Nephron progenitor cell (in vitro differentiated cells): ENCODE results near the gene ARPC2.
A peak's percentile ranks its signal among the peaks of the same experiment; 100 is the strongest.
"Not testable (repeated sequence)": the region's sequence is repeated elsewhere in the genome, so short reads cannot be mapped to it uniquely, and the experiment has no call there.

Experiments used
- DNase-seq: peaks from one replicate; pipeline ENCODE4 v3.0.0; 2021
- H3K27ac Mint-ChIP-seq: 2 replicates; pipeline ENCODE4 v1.8.0; 2021; ENCODE audit warnings: mild to moderate bottlenecking, moderate library complexity, mixed read lengths
- H3K27me3 Mint-ChIP-seq: 2 replicates; pipeline ENCODE4 v1.8.0; 2021; ENCODE audit warnings: mild to moderate bottlenecking, low read depth, mixed read lengths; ENCODE audit not compliant: poor library complexity
- H3K36me3 Mint-ChIP-seq: 2 replicates; pipeline ENCODE4 v1.8.0; 2021; ENCODE audit warnings: low read depth, mixed read lengths
- H3K4me1 Mint-ChIP-seq: 2 replicates; pipeline ENCODE4 v1.8.0; 2021; ENCODE audit warnings: mixed read lengths
- H3K4me3 Mint-ChIP-seq: 2 replicates; pipeline ENCODE4 v1.8.0; 2021; ENCODE audit warnings: mild to moderate bottlenecking, moderate library complexity, mixed read lengths
- H3K9me3 Mint-ChIP-seq: 2 replicates; pipeline ENCODE4 v1.8.0; 2021; ENCODE audit warnings: mild to moderate bottlenecking, moderate library complexity, mixed read lengths
- CTCF ChIP-seq: fragments of 200-600 bp; sonication (generic); IDR thresholded peaks from 2 replicates; pipeline ENCODE4 v1.5.0; 2021; ENCODE audit warnings: antibody characterized with exemption

The ARPC2 gene

GRCh38 chr2:218271865-218272530, 55.0 kb downstream of the ARPC2 start:
- no peaks in the 10 kb centered on the region for H3K27me3 Mint-ChIP-seq
- H3K36me3 Mint-ChIP-seq = peaks cover 24% of the 10 kb centered on the region
- H3K27ac Mint-ChIP-seq = no peak overlapping the region
- no peak for DNase-seq
- peaks cover 34% of the 10 kb centered on the region for H3K4me1 Mint-ChIP-seq
- H3K4me3 Mint-ChIP-seq = peak overlapping the region; percentile 89
- TF ChIP-seq CTCF = no peak
- no peaks in the 10 kb centered on the region for H3K9me3 Mint-ChIP-seq

- peak; percentile 87 for TF ChIP-seq CTCF
- peak overlapping the region; percentile 89 for H3K4me3 Mint-ChIP-seq
- H3K27ac Mint-ChIP-seq = no peak overlapping the region
These were observed 55.7 kb downstream of the ARPC2 start for GRCh38 chr2:218272531-218273212.

GRCh38 chr2:218273214-218273907, 56.4 kb downstream of the ARPC2 start:
- H3K27me3 Mint-ChIP-seq, H3K27ac Mint-ChIP-seq, H3K9me3 Mint-ChIP-seq, DNase-seq, H3K4me3 Mint-ChIP-seq: not testable (repeated sequence)
- Mint-ChIP-seq H3K4me1 (peaks cover 28% of the 10 kb centered on the region), H3K36me3 (peaks cover 17% of the 10 kb centered on the region)

More at GRCh38 chr2:218272531-218273212, 55.7 kb downstream of the ARPC2 start:
- H3K9me3 Mint-ChIP-seq = no peaks in the 10 kb centered on the region
- no peaks in the 10 kb centered on the region for H3K27me3 Mint-ChIP-seq
- peak; percentile 82 for DNase-seq
- H3K36me3 Mint-ChIP-seq = peaks cover 18% of the 10 kb centered on the region
- H3K4me1 Mint-ChIP-seq = peaks cover 28% of the 10 kb centered on the region

GRCh38 chr2:218273908-218274249, 56.9 kb downstream of the ARPC2 start:
- TF ChIP-seq CTCF = no peak
- DNase-seq = no peak
- Mint-ChIP-seq H3K9me3 (no peaks in the 10 kb centered on the region), H3K27me3 (no peaks in the 10 kb centered on the region), H3K36me3 (peaks cover 17% of the 10 kb centered on the region), H3K4me1 (peaks cover 28% of the 10 kb centered on the region), H3K4me3 (no peak overlapping the region), H3K27ac (no peak overlapping the region)

GRCh38 chr2:218274586-218274985, 57.6 kb downstream of the ARPC2 start:
- H3K4me1 Mint-ChIP-seq = peaks cover 21% of the 10 kb centered on the region
- no peak for DNase-seq
- no peaks in the 10 kb centered on the region for H3K9me3 Mint-ChIP-seq
- no peaks in the 10 kb centered on the region for H3K27me3 Mint-ChIP-seq
- H3K27ac Mint-ChIP-seq = no peak overlapping the region
- peaks cover 12% of the 10 kb centered on the region for H3K36me3 Mint-ChIP-seq
- no peak for TF ChIP-seq CTCF
- H3K4me3 Mint-ChIP-seq = no peak overlapping the region

- no peak for DNase-seq
- no peaks in the 10 kb centered on the region for H3K27me3 Mint-ChIP-seq
- H3K9me3 Mint-ChIP-seq = no peaks in the 10 kb centered on the region
- H3K4me1 Mint-ChIP-seq = peaks cover 21% of the 10 kb centered on the region
- TF ChIP-seq CTCF = no peak
- peaks cover 12% of the 10 kb centered on the region for H3K36me3 Mint-ChIP-seq
- H3K27ac Mint-ChIP-seq = no peak overlapping the region
- H3K4me3 Mint-ChIP-seq = no peak overlapping the region
These were observed 58.5 kb downstream of the ARPC2 start for GRCh38 chr2:218275371-218276072.
